DOHH2 (cell line): Measurements from ENCODE around the gene AMPH.

Experiments
- H3F3A ChIP-seq: fragments of 200-600 bp; sonication (generic), shearing (Covaris generic); 2 replicates; pipeline ENCODE4 v1.6.0; 2016; ENCODE audit warnings: antibody characterized with exemption, mild to moderate bottlenecking; ENCODE audit not compliant: control insufficient read depth, insufficient read depth
- H3K27ac ChIP-seq: fragments of 200-600 bp; sonication (generic); 2 replicates; pipeline ENCODE4 v1.5.1; 2014; ENCODE audit warnings: low read depth, mild to moderate bottlenecking, low read length, moderate library complexity
- H3K27me3 ChIP-seq: fragments of 200-600 bp; sonication (generic); 2 replicates; pipeline ENCODE4 v1.6.1; 2014; ENCODE audit warnings: mild to moderate bottlenecking, low read length, mixed read lengths; ENCODE audit not compliant: control insufficient read depth
- H3K36me3 ChIP-seq: fragments of 200-600 bp; sonication (generic); 2 replicates; pipeline ENCODE4 v1.6.1; 2014; ENCODE audit warnings: mild to moderate bottlenecking, low read length, moderate library complexity, mixed read lengths; ENCODE audit not compliant: control insufficient read depth
- H3K4me1 ChIP-seq: fragments of 200-600 bp; sonication (generic); 2 replicates; pipeline ENCODE4 v1.6.1; 2014; ENCODE audit warnings: mild to moderate bottlenecking, low read length, mixed read lengths; ENCODE audit not compliant: control insufficient read depth
- H3K4me2 ChIP-seq: fragments of 200-600 bp; sonication (generic); 2 replicates; pipeline ENCODE4 v1.6.0; 2014; ENCODE audit warnings: mild to moderate bottlenecking, low read length, moderate library complexity
- H3K4me3 ChIP-seq: fragments of 200-600 bp; sonication (generic); 2 replicates; pipeline ENCODE4 v1.5.1; 2014; ENCODE audit warnings: mild to moderate bottlenecking, low read length, mixed read lengths
- H3K79me2 ChIP-seq: fragments of 200-600 bp; sonication (generic); 2 replicates; pipeline ENCODE4 v1.6.1; 2014; ENCODE audit warnings: mild to moderate bottlenecking, low read length, mixed read lengths; ENCODE audit not compliant: control insufficient read depth
- H3K9me2 ChIP-seq: fragments of 200-600 bp; sonication (generic); replicated peaks from 2 replicates; pipeline ENCODE4 v1.6.1; 2014; ENCODE audit warnings: mild to moderate bottlenecking, low read length, mixed read lengths; ENCODE audit not compliant: control insufficient read depth
- H3K9me3 ChIP-seq: fragments of 200-600 bp; sonication (generic); 2 replicates; pipeline ENCODE4 v1.6.1; 2014; ENCODE audit warnings: antibody characterized with exemption, low read length, mixed read lengths; ENCODE audit not compliant: control insufficient read depth, insufficient read depth
- H4K20me1 ChIP-seq: fragments of 200-600 bp; sonication (generic); 2 replicates; pipeline ENCODE4 v1.6.0; 2014; ENCODE audit warnings: low read depth, mild to moderate bottlenecking, antibody characterized with exemption, low read length, moderate library complexity; ENCODE audit not compliant: control insufficient read depth, insufficient read depth
- EZH2phosphoT487 ChIP-seq: fragments of 200-600 bp; sonication (generic); IDR thresholded peaks from 2 replicates; pipeline ENCODE4 v1.6.1; 2017; ENCODE audit warnings: borderline replicate concordance, mild to moderate bottlenecking, antibody characterized with exemption, low read length, moderate library complexity, mixed read lengths
- TF ChIP-seq, protein P1 (sequence below): fragments of 200-600 bp; sonication (generic); IDR thresholded peaks from one replicate; pipeline ENCODE4 v1.5.1; 2014; ENCODE audit warnings: antibody characterized with exemption, mild to moderate bottlenecking, low read depth, low read length; ENCODE audit not compliant: poor library complexity, severe bottlenecking

The AMPH gene

GRCh38 chr7:38375453-38375852 lies 255.7 kb downstream of the AMPH start:
- no peak overlapping the region for H3K27ac ChIP-seq
- no peaks in the 10 kb centered on the region for H3K79me2 ChIP-seq
- no peaks in the 10 kb centered on the region for H3K4me1 ChIP-seq
- H3K9me3 ChIP-seq = no peaks in the 10 kb centered on the region
- H3F3A ChIP-seq = no peaks in the 10 kb centered on the region
- no peaks in the 10 kb centered on the region for H3K36me3 ChIP-seq
- H3K9me2 ChIP-seq = no peaks in the 10 kb centered on the region
- no peaks in the 10 kb centered on the region for H4K20me1 ChIP-seq
- TF ChIP-seq, protein P1, sequence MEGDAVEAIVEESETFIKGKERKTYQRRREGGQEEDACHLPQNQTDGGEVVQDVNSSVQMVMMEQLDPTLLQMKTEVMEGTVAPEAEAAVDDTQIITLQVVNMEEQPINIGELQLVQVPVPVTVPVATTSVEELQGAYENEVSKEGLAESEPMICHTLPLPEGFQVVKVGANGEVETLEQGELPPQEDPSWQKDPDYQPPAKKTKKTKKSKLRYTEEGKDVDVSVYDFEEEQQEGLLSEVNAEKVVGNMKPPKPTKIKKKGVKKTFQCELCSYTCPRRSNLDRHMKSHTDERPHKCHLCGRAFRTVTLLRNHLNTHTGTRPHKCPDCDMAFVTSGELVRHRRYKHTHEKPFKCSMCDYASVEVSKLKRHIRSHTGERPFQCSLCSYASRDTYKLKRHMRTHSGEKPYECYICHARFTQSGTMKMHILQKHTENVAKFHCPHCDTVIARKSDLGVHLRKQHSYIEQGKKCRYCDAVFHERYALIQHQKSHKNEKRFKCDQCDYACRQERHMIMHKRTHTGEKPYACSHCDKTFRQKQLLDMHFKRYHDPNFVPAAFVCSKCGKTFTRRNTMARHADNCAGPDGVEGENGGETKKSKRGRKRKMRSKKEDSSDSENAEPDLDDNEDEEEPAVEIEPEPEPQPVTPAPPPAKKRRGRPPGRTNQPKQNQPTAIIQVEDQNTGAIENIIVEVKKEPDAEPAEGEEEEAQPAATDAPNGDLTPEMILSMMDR = no peak
- TF ChIP-seq EZH2phosphoT487 = no peak
- no peak overlapping the region for H3K4me3 ChIP-seq
- H3K27me3 ChIP-seq = no peaks in the 10 kb centered on the region
- no peak overlapping the region for H3K4me2 ChIP-seq

- no peaks in the 10 kb centered on the region for H3K79me2 ChIP-seq
- TF ChIP-seq, protein P1 = peak; percentile 94
- TF ChIP-seq EZH2phosphoT487 = no peak
Observed at GRCh38 chr7:38374507-38374906, 256.7 kb downstream of the AMPH start.

DNA sequence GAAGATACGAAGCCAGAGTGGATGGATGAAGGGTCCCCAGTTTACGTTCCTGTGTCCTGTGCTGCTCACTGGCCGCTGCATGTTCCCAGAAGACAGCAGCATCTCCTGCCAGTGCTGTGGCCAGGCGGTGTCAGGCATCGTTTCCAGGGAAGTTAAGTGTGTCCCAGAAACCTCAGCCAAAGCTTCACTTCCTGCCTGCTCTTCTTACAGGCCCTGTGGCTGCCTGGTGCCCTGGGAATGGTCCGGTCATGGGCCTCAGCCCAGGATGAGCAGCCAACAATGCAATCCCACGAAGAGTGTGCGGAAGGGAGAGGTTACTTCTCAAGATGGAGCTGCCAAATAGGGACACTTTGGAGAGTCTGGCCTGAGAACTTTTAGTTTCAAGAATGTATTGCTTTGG lies 258.0 kb downstream of the AMPH start:
- Histone ChIP-seq H3K4me3 (no peak overlapping the region), H3K27ac (no peak overlapping the region), H3K36me3 (no peaks in the 10 kb centered on the region), H3K79me2 (no peaks in the 10 kb centered on the region), H3K4me1 (peaks cover 7% of the 10 kb centered on the region), H3K27me3 (no peaks in the 10 kb centered on the region), H3K9me3 (no peaks in the 10 kb centered on the region), H3F3A (no peaks in the 10 kb centered on the region), H3K9me2 (no peaks in the 10 kb centered on the region), H3K4me2 (no peak overlapping the region), H4K20me1 (no peaks in the 10 kb centered on the region)
- no peak for TF ChIP-seq EZH2phosphoT487
- TF ChIP-seq, protein P1 = no peak

More at GRCh38 chr7:38374507-38374906, 256.7 kb downstream of the AMPH start:
- H3K4me3 ChIP-seq = no peak overlapping the region
- no peak overlapping the region for H3K4me2 ChIP-seq
- no peaks in the 10 kb centered on the region for H3K27me3 ChIP-seq
- no peaks in the 10 kb centered on the region for H3K9me3 ChIP-seq
- H3K27ac ChIP-seq = no peak overlapping the region
- peaks cover 3% of the 10 kb centered on the region for H3K4me1 ChIP-seq
- H3K9me2 ChIP-seq = no peaks in the 10 kb centered on the region
- H4K20me1 ChIP-seq = no peaks in the 10 kb centered on the region
- no peaks in the 10 kb centered on the region for H3F3A ChIP-seq
- no peaks in the 10 kb centered on the region for H3K36me3 ChIP-seq

DNA sequence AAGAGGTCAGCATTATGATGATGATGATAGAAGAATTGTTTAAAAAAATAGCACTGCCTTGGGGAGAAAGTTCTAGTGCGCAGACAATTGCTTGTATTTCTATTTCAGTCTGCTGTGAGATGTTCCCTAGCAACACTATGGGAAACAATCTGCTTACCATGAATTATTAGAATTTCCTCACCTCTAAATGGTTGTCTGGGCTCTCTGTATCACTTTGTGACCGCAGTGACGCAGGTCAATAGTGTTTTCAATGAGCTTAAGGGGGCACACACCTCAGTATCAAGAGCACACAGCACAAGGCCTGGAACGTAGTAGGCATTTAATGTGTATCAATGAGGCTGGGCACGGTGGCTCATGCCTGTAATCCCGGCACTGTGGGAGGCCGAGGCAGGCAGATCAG lies 258.9 kb downstream of the AMPH start:
- Histone ChIP-seq H3K27ac (no peak overlapping the region), H3K27me3 (no peaks in the 10 kb centered on the region), H3K4me3 (no peak overlapping the region), H3K9me2 (no peaks in the 10 kb centered on the region), H3K36me3 (no peaks in the 10 kb centered on the region), H3K4me2 (no peak overlapping the region), H3K79me2 (no peaks in the 10 kb centered on the region), H3F3A (no peaks in the 10 kb centered on the region), H4K20me1 (no peaks in the 10 kb centered on the region), H3K9me3 (no peaks in the 10 kb centered on the region), H3K4me1 (peaks cover 11% of the 10 kb centered on the region)
- TF ChIP-seq EZH2phosphoT487 = no peak
- TF ChIP-seq, protein P1 = no peak
